Smooth muscle cell of the pulmonary artery (primary cell): ENCODE measurements around the gene RGPD5. TPM values are rescaled to one million over a fixed set of nuclear protein-coding genes. Genes with fewer than 3 reads are reported as not detected.

Source experiments
- total RNA-seq: library from RNA; depleted of rRNA; stranded (reverse); fragments of >200 nt; gene quantifications from 2 replicates; pipeline ENCODE4 v1.2.3, GENCODE V29; 2014

RGPD5 gene
- total RNA-seq = 40.1 and 58.3 TPM in 2 replicates

DNA sequence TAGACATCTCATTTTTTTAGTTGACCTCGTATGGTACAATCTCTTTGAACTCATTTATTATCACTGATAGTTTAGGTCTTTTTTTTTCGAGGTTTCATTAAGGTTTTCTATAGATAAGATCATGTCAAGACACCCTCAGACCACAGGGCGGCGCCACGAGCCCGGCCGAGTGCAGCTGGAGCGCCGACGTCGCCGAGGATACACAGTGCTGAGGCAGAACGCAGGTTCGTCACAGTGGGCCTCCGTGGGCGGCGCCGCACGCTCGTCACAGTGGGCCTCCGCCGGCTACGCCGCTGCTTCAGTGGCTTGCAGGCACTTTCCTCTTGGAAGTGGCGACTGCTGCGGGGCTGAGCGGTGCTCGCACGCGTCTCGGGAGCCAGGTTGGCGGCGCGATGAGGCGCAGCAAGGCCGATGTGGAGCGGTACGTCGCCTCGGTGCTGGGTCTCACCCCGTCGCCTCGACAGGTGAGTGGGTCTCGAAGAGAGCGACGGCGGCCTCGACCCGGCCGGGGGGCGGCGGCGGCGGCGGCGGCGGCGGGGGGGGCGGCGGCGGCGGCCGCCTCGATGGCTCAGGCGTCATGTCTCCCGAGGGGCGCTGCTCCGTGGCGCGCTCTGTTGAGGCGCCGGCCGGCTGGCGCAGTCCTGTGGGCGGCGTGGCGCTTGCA lies at the start of gene RGPD5:
Gene RGPD5 (plus strand): TSS at position 232 of the 664 bp plus-strand sequence. CDS start 161 bp downstream, at position 393.

DNA sequence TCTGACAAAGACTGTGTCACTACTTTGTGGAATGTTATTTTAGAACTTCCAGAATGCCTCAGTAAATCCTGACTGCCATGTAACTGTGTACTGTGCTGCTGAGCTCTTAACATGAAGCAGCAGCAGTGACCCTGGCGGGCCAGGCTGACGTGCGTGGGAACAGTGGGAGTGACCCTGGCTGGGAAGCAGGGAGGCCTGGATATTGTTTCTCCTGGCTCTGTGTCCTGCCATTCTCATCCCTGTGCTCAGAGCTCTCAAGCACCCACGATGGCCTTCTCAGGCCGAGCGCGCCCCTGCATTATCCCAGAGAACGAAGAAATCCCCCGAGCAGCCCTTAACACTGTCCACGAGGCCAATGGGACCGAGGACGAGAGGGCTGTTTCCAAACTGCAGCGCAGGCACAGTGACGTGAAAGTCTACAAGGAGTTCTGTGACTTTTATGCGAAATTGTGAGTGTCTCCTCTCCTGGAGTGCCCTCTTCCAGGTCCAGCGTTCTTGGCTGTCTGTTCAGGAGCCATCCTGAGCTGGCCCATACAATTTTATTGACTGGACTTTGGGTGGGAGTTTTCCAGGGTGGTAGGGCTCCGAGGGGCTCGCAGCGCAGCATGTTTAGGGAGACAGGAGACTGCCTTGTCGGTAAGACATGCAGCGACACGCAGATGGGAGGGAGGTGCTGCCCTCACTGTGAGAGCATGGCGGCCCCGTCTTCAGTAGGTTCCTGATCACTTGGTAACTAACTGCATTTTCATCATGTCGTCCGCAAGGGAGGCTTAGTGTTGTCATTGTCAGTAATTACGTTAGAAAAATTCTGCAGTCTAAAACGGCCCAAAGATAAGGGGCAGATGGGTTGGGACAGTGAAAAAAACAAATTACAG lies 104.6 kb downstream of the RGPD5 start, which contains the start of gene LIMS3:
Gene LIMS3 (plus strand): TSS at position 227 of the 875 bp plus-strand sequence. CDS start 41 bp downstream, at position 268.

Other genes starting within 250 kb of the RGPD5 start
- gene SEPTIN10, start 180.3 kb upstream of the RGPD5 start, total RNA-seq = 96.1 and 111 TPM in 2 replicates
- gene SOWAHC, start 179.9 kb upstream of the RGPD5 start, total RNA-seq = 13.1 and 22.6 TPM in 2 replicates
- gene LIMS3, start 104.4 kb downstream of the RGPD5 start, total RNA-seq = 1.6 and 4.2 TPM in 2 replicates